ENCODE measurements around the gene NTRK2. TPM values are rescaled to one million over a fixed set of nuclear protein-coding genes. Genes with fewer than 3 reads are reported as not detected.

Gene NTRK2
- total RNA-seq, 1 donor from 2014 or later: 0.02 TPM

DNA sequence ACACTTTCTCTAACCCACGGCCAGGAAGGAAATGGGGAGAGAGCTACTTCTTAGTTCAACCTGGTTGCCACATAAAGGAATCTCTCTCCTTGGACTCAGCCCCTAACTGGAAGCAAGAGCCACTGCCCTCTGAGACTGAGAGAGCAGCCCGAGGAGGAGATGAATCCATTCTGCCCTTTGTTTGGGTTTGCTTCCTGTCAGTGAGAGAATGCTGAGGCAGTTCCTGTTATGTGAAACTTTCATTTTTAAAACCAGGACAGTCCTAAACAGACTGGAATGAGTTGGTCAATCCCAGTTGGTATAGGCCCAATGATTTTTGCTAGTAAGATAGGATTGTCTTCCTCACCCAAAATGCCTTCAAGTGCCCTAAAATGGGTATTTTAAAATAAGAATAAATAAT lies 205.1 kb downstream of the NTRK2 start:
- Mint-ChIP-seq H3K4me3 (no peak overlapping the region), H3K4me1 (peaks cover 11% of the 10 kb centered on the region), H3K27me3 (ENCODE audit: insufficient read depth, low read depth) (peaks cover 2% of the 10 kb centered on the region), H3K27ac (no peak overlapping the region), H3K9me3 (peaks cover 2% of the 10 kb centered on the region), H3K36me3 (peaks cover 1% of the 10 kb centered on the region)
- H3K27me3 ChIP-seq: no peaks in the 10 kb centered on the region
- no peaks in the 10 kb centered on the region for H4K20me1 ChIP-seq (ENCODE audit: low read depth)
- H3K4me2 ChIP-seq: no peak overlapping the region
- H3K36me3 ChIP-seq: no peaks in the 10 kb centered on the region
- H2AFZ ChIP-seq (replicated peaks): peak overlapping the region; percentile 89
- H3K9ac ChIP-seq: no peak overlapping the region
- no peak for TF ChIP-seq EZH2 (IDR thresholded peaks at IDR 0.05)
- TF ChIP-seq CTCF (IDR thresholded peaks at IDR 0.05): no peak
- TF ChIP-seq EZH2phosphoT487 (IDR thresholded peaks at IDR 0.05): no peak
- H3K27ac ChIP-seq: no peak overlapping the region
- H3F3A ChIP-seq (ENCODE audit: low read depth): no peaks in the 10 kb centered on the region
- no peak overlapping the region for H3K4me3 ChIP-seq
- no peaks in the 10 kb centered on the region for H3K79me2 ChIP-seq (ENCODE audit: low read depth)
- H3K9me3 ChIP-seq (ENCODE audit: low read depth): no peaks in the 10 kb centered on the region
- DNase-seq (ENCODE audit: low spot score): no peak
- peaks cover 5% of the 10 kb centered on the region for H3K4me1 ChIP-seq

DNA sequence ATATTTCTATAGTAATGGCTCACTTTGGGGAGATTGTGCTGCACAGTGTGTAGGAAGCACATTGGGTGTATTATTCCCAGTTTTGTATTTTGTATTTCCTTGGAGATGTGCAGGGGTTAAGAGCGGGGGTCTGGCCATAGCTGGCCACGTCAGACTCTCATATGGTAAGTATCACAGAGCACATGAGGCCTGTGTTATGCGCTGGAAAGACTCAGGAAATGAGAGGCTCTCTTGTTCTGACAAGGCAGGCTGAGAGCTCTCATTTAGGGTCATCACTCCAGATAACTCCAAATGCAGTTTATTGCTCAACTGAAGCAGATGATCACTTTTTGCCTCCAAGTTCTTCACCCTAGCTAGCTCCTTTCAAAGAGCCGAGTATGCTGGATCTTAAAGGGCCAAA lies 205.7 kb downstream of the NTRK2 start:
- Histone ChIP-seq H3K4me1 (peaks cover 5% of the 10 kb centered on the region), H3K9ac (no peak overlapping the region), H3K79me2 (ENCODE audit: low read depth) (no peaks in the 10 kb centered on the region), H3K36me3 (no peaks in the 10 kb centered on the region), H3K9me3 (ENCODE audit: low read depth) (no peaks in the 10 kb centered on the region), H3K27ac (no peak overlapping the region), H3K4me3 (no peak overlapping the region), H3F3A (ENCODE audit: low read depth) (no peaks in the 10 kb centered on the region), H4K20me1 (ENCODE audit: low read depth) (no peaks in the 10 kb centered on the region), H3K4me2 (no peak overlapping the region), H3K27me3 (no peaks in the 10 kb centered on the region), H2AFZ (replicated peaks) (no peak overlapping the region)
- Mint-ChIP-seq H3K4me1 (peaks cover 11% of the 10 kb centered on the region), H3K27ac (no peak overlapping the region), H3K9me3 (peaks cover 2% of the 10 kb centered on the region), H3K4me3 (no peak overlapping the region), H3K36me3 (peaks cover 1% of the 10 kb centered on the region), H3K27me3 (ENCODE audit: insufficient read depth, low read depth) (peaks cover 2% of the 10 kb centered on the region)
- no peak for DNase-seq (ENCODE audit: low spot score)
- TF ChIP-seq EZH2 (IDR thresholded peaks at IDR 0.05): no peak
- no peak for TF ChIP-seq EZH2phosphoT487 (IDR thresholded peaks at IDR 0.05)
- no peak for TF ChIP-seq CTCF (IDR thresholded peaks at IDR 0.05)

DNA sequence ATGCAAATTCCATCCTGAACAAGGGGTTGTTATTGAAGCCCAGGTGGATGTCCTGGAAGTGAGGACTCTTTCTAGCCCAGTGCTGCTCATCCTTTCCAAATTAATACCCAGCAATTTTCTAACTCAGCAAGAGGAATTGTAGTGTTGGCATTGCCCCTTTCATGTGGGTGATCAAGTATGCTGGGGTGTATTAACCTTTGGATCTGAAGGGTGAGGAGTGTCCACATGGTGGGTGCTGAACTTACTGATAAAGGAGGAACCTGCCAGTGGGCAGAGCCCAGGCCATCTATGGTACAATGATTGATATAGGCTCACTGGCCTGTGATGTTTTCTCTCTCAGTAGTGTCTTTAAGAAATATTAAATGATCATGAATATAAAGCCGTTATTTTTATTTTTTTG lies 210.1 kb downstream of the NTRK2 start:
- H3K9me3 Mint-ChIP-seq: no peaks in the 10 kb centered on the region
- no peak overlapping the region for H3K27ac Mint-ChIP-seq
- Histone ChIP-seq H2AFZ (replicated peaks) (no peak overlapping the region), H3F3A (ENCODE audit: low read depth) (no peaks in the 10 kb centered on the region), H3K27ac (no peak overlapping the region), H3K4me1 (no peaks in the 10 kb centered on the region), H3K79me2 (ENCODE audit: low read depth) (no peaks in the 10 kb centered on the region), H3K36me3 (no peaks in the 10 kb centered on the region), H3K9me3 (ENCODE audit: low read depth) (no peaks in the 10 kb centered on the region), H3K27me3 (no peaks in the 10 kb centered on the region), H4K20me1 (ENCODE audit: low read depth) (no peaks in the 10 kb centered on the region), H3K4me2 (no peak overlapping the region), H3K4me3 (no peak overlapping the region), H3K9ac (no peak overlapping the region)
- no peak for TF ChIP-seq EZH2 (IDR thresholded peaks at IDR 0.05)
- no peak for TF ChIP-seq CTCF (IDR thresholded peaks at IDR 0.05)
- no peak for TF ChIP-seq EZH2phosphoT487 (IDR thresholded peaks at IDR 0.05)
- H3K36me3 Mint-ChIP-seq: no peaks in the 10 kb centered on the region
- no peaks in the 10 kb centered on the region for H3K27me3 Mint-ChIP-seq (ENCODE audit: insufficient read depth, low read depth)
- no peak overlapping the region for H3K4me3 Mint-ChIP-seq
- peaks cover 3% of the 10 kb centered on the region for H3K4me1 Mint-ChIP-seq
- DNase-seq (ENCODE audit: low spot score): no peak

All from neural progenitor cell (in vitro differentiated cells).